ENCODE measurements around the gene CYB5R2.

The CYB5R2 gene

GRCh38 chr11:7672960-7673723, at the start of gene CYB5R2:
TSS of gene CYB5R2 (minus strand) at chr11:7673500. CDS start at chr11:7672825, 675 bp downstream.
- DNase-seq = no peak

- DNase-seq = no peak
Observed at GRCh38 chr11:7714786-7715185, 41.5 kb upstream of the CYB5R2 start.

GRCh38 chr11:7706377-7706776, 33.1 kb upstream of the CYB5R2 start, which contains the start of gene OVCH2:
TSS of gene OVCH2 (minus strand) at chr11:7706477. CDS start at chr11:7706394, 83 bp downstream.
- DNase-seq = no peak

- no peak for DNase-seq
Observed at GRCh38 chr11:7703740-7704139, 30.4 kb upstream of the CYB5R2 start.

GRCh38 chr11:7696424-7696823, 23.1 kb upstream of the CYB5R2 start:
- no peak for DNase-seq

- DNase-seq = no peak
Observed at GRCh38 chr11:7694235-7694634, 20.9 kb upstream of the CYB5R2 start.

- no peak for DNase-seq
Observed at GRCh38 chr11:7692426-7692825, 19.1 kb upstream of the CYB5R2 start.

GRCh38 chr11:7691759-7692350, 18.6 kb upstream of the CYB5R2 start:
- no peak for DNase-seq

GRCh38 chr11:7690648-7691047, 17.3 kb upstream of the CYB5R2 start:
- DNase-seq = no peak

- no peak for DNase-seq
Observed at GRCh38 chr11:7689239-7689638, 15.9 kb upstream of the CYB5R2 start.

- no peak for DNase-seq
Observed at GRCh38 chr11:7688238-7688826, 15.0 kb upstream of the CYB5R2 start.

- DNase-seq = no peak
Observed at GRCh38 chr11:7687386-7687785, 14.1 kb upstream of the CYB5R2 start.

GRCh38 chr11:7686761-7687160, 13.5 kb upstream of the CYB5R2 start:
- DNase-seq = no peak

- DNase-seq = no peak
Observed at GRCh38 chr11:7683571-7683970, 10.3 kb upstream of the CYB5R2 start.

GRCh38 chr11:7677796-7678201, 4.5 kb upstream of the CYB5R2 start:
- no peak for DNase-seq

- DNase-seq = peak in 1 of 2 donors; percentile 19
Observed at GRCh38 chr11:7677071-7677470, 3.8 kb upstream of the CYB5R2 start.

GRCh38 chr11:7675631-7676030, 2.3 kb upstream of the CYB5R2 start:
- no peak for DNase-seq

GRCh38 chr11:7673724-7674434, 579 bp upstream of the CYB5R2 start:
- no peak for DNase-seq

- no peak for DNase-seq
Observed at GRCh38 chr11:7672276-7672959, 882 bp downstream of the CYB5R2 start.

- DNase-seq = no peak
Observed at GRCh38 chr11:7671347-7672215, 1.7 kb downstream of the CYB5R2 start.

GRCh38 chr11:7670641-7671040, 2.7 kb downstream of the CYB5R2 start:
- no peak for DNase-seq

- DNase-seq = no peak
Observed at GRCh38 chr11:7668911-7669310, 4.4 kb downstream of the CYB5R2 start.
